GM19240 (cell line): ENCODE data around the gene SULF2.

Source experiments
- DNase-seq: peaks from one replicate; pipeline ENCODE4 v3.0.0; 2011; ENCODE audit warnings: low spot score; ENCODE audit not compliant: insufficient read length

SULF2 gene

DNA sequence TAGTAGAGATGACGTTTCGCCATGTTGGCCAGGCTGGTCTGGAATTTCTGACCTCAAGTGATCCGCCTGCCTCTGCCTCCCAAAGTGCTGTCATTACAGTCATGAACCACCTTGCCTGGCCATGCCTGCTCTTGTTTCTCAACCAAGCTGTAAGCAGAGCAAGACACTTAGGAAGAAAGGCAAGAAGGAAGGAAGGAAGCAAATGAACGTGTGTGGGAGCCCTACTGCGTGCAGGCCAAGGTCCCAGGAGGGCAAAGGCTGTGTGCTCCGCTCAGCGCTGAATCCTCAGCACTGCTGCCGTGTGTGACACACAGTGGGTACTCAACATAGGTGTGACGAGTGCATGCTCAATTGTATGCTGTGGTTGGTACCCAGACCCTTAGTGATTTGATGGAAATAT, 47.4 kb downstream of the SULF2 start:
- DNase-seq, result no peak

DNA sequence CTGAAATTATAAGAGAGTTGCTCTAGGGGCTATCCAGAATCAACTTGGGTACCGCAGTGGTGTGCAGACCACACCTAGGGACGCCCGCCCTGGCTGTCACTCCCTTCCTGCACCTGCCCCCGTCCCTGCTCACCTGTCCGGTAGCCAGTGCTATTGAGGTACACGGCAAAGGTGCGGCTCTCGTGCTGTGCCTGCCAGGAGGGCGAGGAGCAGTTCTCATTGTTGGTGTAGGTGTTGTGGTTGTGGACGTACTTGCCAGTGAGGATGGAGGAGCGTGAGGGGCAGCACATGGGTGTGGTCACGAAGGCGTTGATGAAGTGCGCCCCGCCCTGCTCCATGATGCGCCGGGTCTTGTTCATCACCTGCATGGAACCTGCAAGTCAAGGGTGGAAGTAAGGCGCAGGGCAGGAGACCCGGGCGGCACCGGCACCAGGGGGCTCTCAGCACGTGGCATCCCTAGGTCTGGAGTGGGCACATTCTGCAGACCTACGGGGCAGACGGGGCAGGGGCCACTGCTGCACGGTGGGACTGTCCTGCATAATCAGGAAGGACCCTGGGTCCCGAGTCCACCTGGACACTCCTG, 48.6 kb downstream of the SULF2 start:
- DNase-seq, result no peak

DNA sequence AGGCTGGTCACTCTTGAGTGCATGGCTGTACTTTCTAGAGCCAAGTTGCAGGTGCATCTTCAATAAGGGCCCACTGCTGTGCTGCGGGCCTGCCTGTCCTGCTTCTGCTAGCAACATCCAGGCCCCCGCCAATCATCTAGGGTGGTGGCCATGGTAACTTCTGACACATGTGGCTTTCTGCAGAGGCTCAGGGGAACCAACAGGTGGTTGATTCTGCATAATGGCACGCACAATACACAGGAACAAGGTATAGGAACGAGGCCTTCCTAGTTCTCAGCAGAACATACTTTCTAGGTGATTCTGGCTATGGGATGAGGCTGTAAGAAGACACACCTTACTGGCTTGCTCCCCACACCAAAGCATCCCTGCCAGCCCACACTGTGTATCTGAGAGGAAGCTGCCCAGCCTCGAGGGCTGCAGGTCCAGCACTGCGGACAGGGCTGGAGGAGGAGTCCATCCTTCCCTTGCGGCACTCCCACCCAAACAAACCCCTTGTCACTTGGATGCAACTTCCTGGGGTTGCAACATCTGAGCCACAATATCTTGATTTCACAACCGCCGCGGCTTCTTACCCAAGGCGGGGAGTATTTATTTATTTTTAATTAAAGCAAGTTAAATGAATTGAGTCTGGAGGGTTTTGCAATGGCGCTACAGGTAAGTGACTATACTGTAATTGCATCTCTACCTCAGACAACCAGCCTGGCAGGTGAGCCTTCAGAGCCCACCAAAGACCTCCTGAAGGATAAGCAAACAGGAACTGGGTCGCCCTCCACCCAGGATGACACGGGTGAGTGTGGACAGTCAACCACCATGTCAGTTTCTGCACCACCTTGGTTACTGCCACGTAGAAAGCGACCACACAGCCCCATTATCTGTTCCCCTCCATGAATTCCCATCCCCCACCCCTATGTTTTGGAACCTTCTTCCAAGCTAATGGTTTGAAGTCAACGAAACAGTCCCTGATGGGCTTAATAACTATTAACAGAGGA, 49.6 kb downstream of the SULF2 start:
- no peak for DNase-seq

- no peak for DNase-seq
Observed at GRCh38 chr20:47734870-47735269, 50.4 kb downstream of the SULF2 start.

DNA sequence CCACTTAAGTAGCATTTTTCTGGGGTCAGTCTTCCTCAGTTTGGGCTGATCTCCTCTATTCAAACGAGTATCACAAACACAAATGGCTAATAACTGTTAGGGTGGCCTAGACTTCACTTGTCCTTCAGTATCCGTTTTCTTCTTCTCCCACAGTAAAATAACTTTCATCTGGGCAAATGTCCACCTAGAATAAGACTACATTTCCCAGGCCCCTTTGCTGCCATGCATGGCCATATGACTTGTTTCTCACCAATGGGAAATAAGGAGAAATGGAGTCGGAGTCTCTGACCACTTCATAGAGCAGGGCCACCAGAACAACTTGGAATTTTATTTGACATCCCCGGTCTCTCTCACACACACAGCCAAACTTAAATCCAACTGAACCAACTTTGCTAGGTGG, 51.4 kb downstream of the SULF2 start:
- DNase-seq, result no peak

DNA sequence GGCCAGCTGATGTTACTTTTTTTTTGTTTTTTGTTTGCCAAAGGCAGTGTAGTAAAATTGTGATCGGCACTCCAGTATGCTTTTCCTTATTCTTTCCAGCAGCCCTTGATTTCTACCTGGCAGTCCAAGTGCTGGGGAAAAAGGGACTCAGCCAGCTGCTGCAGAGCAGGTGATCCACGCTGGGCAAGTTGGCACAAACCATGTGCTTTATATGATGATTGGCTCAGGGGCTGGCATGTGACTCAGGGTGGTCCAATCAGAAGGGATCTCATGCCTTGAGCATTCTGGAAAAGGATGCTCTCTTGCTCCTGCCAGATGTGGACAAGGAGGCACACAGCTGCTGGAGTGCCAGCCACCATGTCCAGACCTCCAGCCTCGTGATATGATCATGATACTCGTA, 54.5 kb downstream of the SULF2 start:
- DNase-seq, result no peak

- no peak for DNase-seq
Observed at GRCh38 chr20:47729472-47729871, 55.8 kb downstream of the SULF2 start.

GRCh38 chr20:47727909-47728361, 57.3 kb downstream of the SULF2 start:
- no peak for DNase-seq

GRCh38 chr20:47727170-47727880, 58.0 kb downstream of the SULF2 start:
- peak; percentile 58 for DNase-seq

- DNase-seq, result no peak
Observed at GRCh38 chr20:47726632-47727031, 58.6 kb downstream of the SULF2 start.

GRCh38 chr20:47725248-47725973, 59.9 kb downstream of the SULF2 start:
- peak; percentile 86 for DNase-seq

- no peak for DNase-seq
Observed at GRCh38 chr20:47724910-47725247, 60.4 kb downstream of the SULF2 start.

DNA sequence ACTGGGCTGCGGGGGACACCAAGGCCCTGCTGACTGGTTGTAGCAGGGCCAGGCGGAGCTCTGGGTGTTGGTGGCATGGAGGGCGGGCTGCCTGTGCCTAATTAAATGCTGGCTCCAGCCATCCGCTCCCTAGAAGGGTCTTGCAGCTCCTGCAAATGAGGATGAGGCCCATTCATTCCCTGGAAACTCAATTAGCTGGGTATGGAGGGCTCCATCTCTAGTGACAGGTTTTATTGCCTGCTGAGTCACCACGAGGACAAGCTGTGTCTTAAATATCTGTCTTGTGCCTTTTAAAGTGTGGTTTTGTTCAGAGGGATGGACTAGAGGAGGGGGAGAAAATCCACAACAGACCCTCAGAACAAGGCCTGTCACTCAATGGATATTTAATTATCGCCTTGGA, 60.9 kb downstream of the SULF2 start:
- no peak for DNase-seq

DNA sequence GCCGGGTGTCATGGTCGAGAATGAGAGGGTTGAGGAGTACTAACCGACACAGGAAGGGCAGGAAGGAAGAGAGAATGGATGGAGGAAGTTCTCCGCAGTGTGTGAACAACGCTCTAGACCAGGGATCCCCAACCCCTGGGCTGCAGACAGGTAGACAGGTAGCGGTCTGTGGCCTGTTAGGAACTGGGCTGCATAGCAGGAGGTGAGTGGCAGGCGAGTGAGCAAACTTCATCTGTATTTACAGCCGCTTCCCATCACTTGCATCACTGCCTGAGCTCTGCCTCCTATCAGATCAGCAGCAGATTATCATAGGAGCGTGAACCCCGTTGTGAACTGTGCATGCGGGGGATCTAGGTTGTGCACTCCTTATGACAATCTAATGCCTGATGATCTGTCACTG, 62.0 kb downstream of the SULF2 start:
- DNase-seq, result no peak

DNA sequence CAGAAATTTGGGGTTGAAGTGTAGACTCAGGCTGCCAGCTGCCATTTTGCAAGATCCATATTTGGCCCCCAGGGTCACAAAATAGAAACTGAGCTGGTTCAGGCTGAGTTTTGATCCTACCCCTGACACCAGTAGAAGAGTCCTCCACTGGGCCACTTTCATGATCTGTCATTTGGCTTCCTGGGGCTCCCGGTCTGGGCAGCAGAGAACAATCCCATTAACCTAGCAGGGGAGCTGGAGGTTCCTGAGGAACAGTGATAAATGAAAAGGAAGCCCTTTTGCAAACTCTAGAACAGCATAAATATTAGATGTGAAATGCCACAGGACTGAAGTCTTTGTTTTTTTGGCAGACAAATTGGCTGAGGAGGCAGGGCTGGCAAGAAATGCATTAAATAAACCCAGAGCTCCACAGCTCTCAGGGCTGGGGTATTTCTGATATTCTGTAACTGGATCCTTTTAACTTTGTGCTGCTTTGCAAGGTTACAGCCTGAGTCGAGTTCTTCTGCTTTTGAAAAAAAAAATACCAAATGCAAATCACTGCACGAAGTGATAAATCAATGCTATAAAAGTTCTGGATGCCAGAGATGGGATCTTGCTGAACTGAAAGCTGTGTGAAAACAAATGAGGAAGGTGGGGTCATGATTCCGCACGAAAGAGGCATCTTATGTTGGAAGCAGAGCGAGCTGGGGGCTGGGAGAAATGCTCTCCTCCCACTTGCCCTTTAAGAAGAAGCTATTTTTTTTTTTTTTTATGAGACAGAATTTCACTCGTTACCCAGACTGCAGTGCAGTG, 64.4 kb downstream of the SULF2 start:
- no peak for DNase-seq

DNA sequence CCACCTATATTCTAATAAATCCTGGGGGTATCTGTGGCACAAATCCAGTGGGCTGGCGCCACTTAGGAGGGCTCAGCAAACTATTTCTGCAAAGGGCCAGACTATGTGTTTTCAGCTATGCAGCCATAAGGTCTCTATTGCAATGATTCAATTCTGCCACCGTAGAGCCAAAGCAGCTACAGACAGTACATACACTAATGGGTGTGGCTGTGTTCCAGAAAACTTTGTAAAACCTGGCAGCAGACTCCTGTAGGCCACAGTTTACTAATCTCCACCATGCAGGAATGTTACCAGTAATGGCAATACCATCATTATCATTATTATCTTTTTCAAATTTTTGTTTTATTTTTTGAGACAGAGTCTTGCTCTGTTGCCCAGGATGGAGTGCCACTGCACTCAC, 65.7 kb downstream of the SULF2 start:
- DNase-seq, result no peak

- DNase-seq, result no peak
Observed at GRCh38 chr20:47719211-47719610, 66.1 kb downstream of the SULF2 start.

- no peak for DNase-seq
Observed at GRCh38 chr20:47718398-47718797, 66.9 kb downstream of the SULF2 start.

DNA sequence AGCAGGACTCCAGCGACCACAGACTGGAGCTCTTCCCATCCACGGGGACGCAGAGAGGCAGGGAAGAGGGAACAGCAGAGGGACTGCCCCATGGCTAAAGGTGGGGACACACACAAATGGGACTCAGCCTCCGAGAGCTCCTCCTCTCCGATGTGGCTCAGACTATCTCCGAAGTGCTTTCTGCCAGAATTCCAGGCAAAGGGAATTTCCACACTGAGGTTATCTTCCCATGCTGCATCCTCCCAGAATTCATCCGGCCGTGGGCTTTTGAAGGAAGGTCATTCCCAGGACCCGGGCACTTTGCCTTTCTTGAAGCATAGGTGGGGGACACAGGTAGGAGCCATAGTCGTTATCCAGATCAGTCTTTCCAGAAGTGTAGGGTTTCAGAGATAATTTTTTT, 67.9 kb downstream of the SULF2 start:
- DNase-seq, result no peak

- DNase-seq, result no peak
Observed at GRCh38 chr20:47713878-47714450, 71.3 kb downstream of the SULF2 start.
